Measurements from ENCODE around the gene PKNOX2.

DNA sequence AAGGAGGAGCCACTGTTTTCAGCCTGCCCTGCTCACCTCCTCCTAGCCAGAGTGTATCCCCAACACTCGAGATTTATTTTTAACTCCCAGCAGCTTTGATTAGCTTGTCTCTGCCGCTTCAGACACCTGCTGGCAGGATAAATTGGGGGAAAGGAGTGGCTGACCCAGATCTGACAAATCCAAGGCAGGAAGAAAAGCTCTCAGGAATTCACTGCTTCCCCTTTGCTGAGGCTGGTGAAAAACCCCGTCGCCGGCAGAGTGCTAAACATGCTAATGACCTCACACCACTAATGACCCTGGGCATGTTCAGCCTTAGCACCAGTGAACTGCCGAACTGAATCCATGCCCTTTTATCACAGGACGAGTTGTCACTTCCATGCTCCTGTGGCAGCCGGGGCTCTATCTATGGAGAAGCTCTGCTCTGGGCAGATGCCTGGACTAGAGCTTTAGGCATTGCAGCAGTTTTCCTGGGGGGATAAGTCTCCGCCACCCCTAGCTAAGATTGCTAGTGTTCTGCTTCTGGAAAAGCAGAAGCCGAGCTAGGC is 279.3 kb downstream of the PKNOX2 start:
- TF ChIP-seq, protein P1, sequence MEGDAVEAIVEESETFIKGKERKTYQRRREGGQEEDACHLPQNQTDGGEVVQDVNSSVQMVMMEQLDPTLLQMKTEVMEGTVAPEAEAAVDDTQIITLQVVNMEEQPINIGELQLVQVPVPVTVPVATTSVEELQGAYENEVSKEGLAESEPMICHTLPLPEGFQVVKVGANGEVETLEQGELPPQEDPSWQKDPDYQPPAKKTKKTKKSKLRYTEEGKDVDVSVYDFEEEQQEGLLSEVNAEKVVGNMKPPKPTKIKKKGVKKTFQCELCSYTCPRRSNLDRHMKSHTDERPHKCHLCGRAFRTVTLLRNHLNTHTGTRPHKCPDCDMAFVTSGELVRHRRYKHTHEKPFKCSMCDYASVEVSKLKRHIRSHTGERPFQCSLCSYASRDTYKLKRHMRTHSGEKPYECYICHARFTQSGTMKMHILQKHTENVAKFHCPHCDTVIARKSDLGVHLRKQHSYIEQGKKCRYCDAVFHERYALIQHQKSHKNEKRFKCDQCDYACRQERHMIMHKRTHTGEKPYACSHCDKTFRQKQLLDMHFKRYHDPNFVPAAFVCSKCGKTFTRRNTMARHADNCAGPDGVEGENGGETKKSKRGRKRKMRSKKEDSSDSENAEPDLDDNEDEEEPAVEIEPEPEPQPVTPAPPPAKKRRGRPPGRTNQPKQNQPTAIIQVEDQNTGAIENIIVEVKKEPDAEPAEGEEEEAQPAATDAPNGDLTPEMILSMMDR (IDR thresholded peaks at IDR 0.05; ENCODE audit: low read depth, low read length, poor library complexity, severe bottlenecking) = no peak
- TF ChIP-seq EZH2phosphoT487 (IDR thresholded peaks at IDR 0.05; ENCODE audit: borderline replicate concordance, low read length) = no peak

All from DOHH2 (cell line).